Thyroid gland (tissue), 4 donors: ENCODE measurements around the gene SH2D5.

Experiments
- CTCF ChIP-seq, 6 experiments: fragments of 200-600 bp in 3 of 6; fragments of 450-650 bp in 3 of 6; sonication (generic) in 3 of 6; IDR thresholded peaks; one replicate each; pipeline ENCODE4 v1.5.1; 2016 to 2019; ENCODE audit warnings: antibody characterized with exemption in 6 of 6, mild to moderate bottlenecking in 2 of 6, inconsistent platforms in 1 of 6, moderate library complexity in 1 of 6
- POLR2A ChIP-seq, 2 donors: fragments of 450-650 bp; IDR thresholded peaks; one replicate each; pipeline ENCODE4 v1.6.1; 2017; ENCODE audit warnings: antibody characterized with exemption in 2 of 2, mild to moderate bottlenecking in 2 of 2, moderate library complexity in 1 of 2

- TF ChIP-seq CTCF (IDR thresholded peaks at IDR 0.05) (no peak), POLR2A (IDR thresholded peaks at IDR 0.05) (no peak)
Measured at GRCh38 chr1:20704390-20705202, 27.9 kb downstream of the SH2D5 start.
